ENCODE results near the gene TBC1D1. TPM values are rescaled to one million over a fixed set of nuclear protein-coding genes. Genes with fewer than 3 reads are reported as not detected.

TBC1D1 gene
- total RNA-seq, 4 donors from 2014 or later = 122 to 258 (median 139) TPM

GRCh38 chr4:37862961-37863360 is 27.9 kb upstream of the TBC1D1 start:
- TF ChIP-seq POLR2AphosphoS5 (IDR thresholded peaks at IDR 0.05) (no peak), EP300 (IDR thresholded peaks at IDR 0.05; ENCODE audit: low read depth) (no peak), CTCF (IDR thresholded peaks at IDR 0.05) (no peak), POLR2A (IDR thresholded peaks at IDR 0.05) (no peak)
- WGBS, 2 donors (ENCODE audit: low coverage in 1 of 2) = 94 to 100% methylated on average over 3 to 4 of the region's 4 CpGs
- no peak for DNase-seq
- no peaks in the 10 kb centered on the region for H3K27me3 ChIP-seq
- H3K27ac ChIP-seq = no peak overlapping the region
- in situ Hi-C loops (cut with MboI; ENCODE audit: low pct_ligation_motif_present in 1 of 4, low pct_unique_long_range_greater_than_20kb in 1 of 4, low sequenced_read_pairs in 3 of 4) (no loop called here), intact Hi-C loops (cut with DNase I; ENCODE audit: low total_unique reads) (loop anchor here (10.0 kb wide), 1 partner anchor 1408 kb away; no protein-coding TSS in a partner anchor)
- no peaks in the 10 kb centered on the region for H3K9me3 ChIP-seq
- no peaks in the 10 kb centered on the region for H3K4me1 ChIP-seq
- no peak overlapping the region for H3K4me3 ChIP-seq
- peaks cover 0 to 3% (median 0%) of the 10 kb centered on the region in 4 donors for H3K36me3 ChIP-seq

- H3K4me3 ChIP-seq = no peak overlapping the region
- intact Hi-C loops (cut with DNase I; ENCODE audit: low total_unique reads) = loop anchor here (10.0 kb wide), 1 partner anchor 1410 kb away; no protein-coding TSS in a partner anchor
- H3K36me3 ChIP-seq = peaks cover 0 to 3% (median 0%) of the 10 kb centered on the region in 4 donors
- H3K27ac ChIP-seq = peak overlapping the region in 1 of 4 donors; percentile 34
- H3K4me1 ChIP-seq = no peaks in the 10 kb centered on the region
- no peak for DNase-seq
- no peaks in the 10 kb centered on the region for H3K27me3 ChIP-seq
- in situ Hi-C loops (cut with MboI; ENCODE audit: low pct_ligation_motif_present in 1 of 4, low pct_unique_long_range_greater_than_20kb in 1 of 4, low sequenced_read_pairs in 3 of 4) = no loop called here
- 44 to 89% methylated on average over 1 to 4 of the region's 4 CpGs for WGBS, 2 donors (ENCODE audit: low coverage in 1 of 2)
- no peaks in the 10 kb centered on the region for H3K9me3 ChIP-seq
- TF ChIP-seq EP300 (IDR thresholded peaks at IDR 0.05; ENCODE audit: low read depth) = no peak
- TF ChIP-seq CTCF (IDR thresholded peaks at IDR 0.05) = no peak
- no peak for TF ChIP-seq POLR2A (IDR thresholded peaks at IDR 0.05)
- no peak for TF ChIP-seq POLR2AphosphoS5 (IDR thresholded peaks at IDR 0.05)
Measured at GRCh38 chr4:37864786-37865185, 26.1 kb upstream of the TBC1D1 start.

- Histone ChIP-seq H3K27me3 (no peaks in the 10 kb centered on the region), H3K36me3 (peaks cover 0 to 3% (median 0%) of the 10 kb centered on the region in 4 donors), H3K9me3 (no peaks in the 10 kb centered on the region), H3K27ac (peak overlapping the region in 1 of 4 donors; percentile 8), H3K4me1 (no peaks in the 10 kb centered on the region), H3K4me3 (no peak overlapping the region)
- in situ Hi-C loops (cut with MboI; ENCODE audit: low pct_ligation_motif_present in 1 of 4, low pct_unique_long_range_greater_than_20kb in 1 of 4, low sequenced_read_pairs in 3 of 4) (no loop called here), intact Hi-C loops (cut with DNase I; ENCODE audit: low total_unique reads) (loop anchor here (10.0 kb wide), 1 partner anchor 1411 kb away; no protein-coding TSS in a partner anchor)
- WGBS, 2 donors (ENCODE audit: low coverage in 1 of 2) = 75 to 83% methylated on average over 3 of the region's 3 CpGs
- TF ChIP-seq CTCF (IDR thresholded peaks at IDR 0.05) = no peak
- DNase-seq = no peak
Measured at GRCh38 chr4:37865450-37865849, 25.4 kb upstream of the TBC1D1 start.

- intact Hi-C loops (cut with DNase I; ENCODE audit: low total_unique reads) (loop anchor here (10.0 kb wide), 1 partner anchor 1412 kb away; no protein-coding TSS in a partner anchor), in situ Hi-C loops (cut with MboI; ENCODE audit: low pct_ligation_motif_present in 1 of 4, low pct_unique_long_range_greater_than_20kb in 1 of 4, low sequenced_read_pairs in 3 of 4) (no loop called here)
- peaks cover 0 to 2% (median 0%) of the 10 kb centered on the region in 4 donors for H3K36me3 ChIP-seq
- WGBS, 2 donors (ENCODE audit: low coverage in 1 of 2) = 90 to 94% methylated on average over 2 to 3 of the region's 3 CpGs
- no peaks in the 10 kb centered on the region for H3K9me3 ChIP-seq
- H3K27ac ChIP-seq = no peak overlapping the region
- DNase-seq = no peak
- no peak for TF ChIP-seq POLR2A (IDR thresholded peaks at IDR 0.05)
- TF ChIP-seq CTCF (IDR thresholded peaks at IDR 0.05) = no peak
- TF ChIP-seq POLR2AphosphoS5 (IDR thresholded peaks at IDR 0.05) = no peak
- no peak for TF ChIP-seq EP300 (IDR thresholded peaks at IDR 0.05; ENCODE audit: low read depth)
- H3K4me3 ChIP-seq = no peak overlapping the region
- no peaks in the 10 kb centered on the region for H3K4me1 ChIP-seq
- no peaks in the 10 kb centered on the region for H3K27me3 ChIP-seq
Measured at GRCh38 chr4:37867102-37867501, 23.8 kb upstream of the TBC1D1 start.

Data from transverse colon (tissue), 4 donors.